Measurements from ENCODE around the gene POLR2H.

DNA sequence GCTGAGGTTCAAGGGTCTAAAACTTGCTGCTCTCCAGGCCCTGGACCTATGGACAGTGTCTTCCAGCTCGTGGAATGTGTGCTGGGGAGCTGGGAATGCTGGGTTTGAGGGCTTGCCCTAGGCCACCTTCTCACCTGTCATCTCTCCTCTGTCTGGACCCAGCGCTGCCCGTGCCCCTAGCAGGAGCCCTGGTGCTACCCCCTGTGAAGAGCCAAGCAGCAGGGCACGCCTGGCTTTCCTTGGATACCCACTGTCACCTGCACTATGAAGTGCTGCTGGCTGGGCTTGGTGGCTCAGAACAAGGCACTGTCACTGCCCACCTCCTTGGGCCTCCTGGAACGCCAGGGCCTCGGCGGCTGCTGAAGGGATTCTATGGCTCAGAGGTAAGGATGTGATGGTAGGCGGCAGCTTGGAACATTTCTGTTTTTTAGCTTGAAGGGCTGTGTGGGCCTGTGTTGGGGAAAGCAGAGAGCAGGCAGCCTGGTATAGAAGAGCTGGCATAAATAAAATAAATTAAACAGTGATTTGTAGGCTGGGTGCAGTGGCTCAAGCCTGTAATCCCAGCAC, 23.4 kb downstream of the POLR2H start:
- TF ChIP-seq, protein P1, sequence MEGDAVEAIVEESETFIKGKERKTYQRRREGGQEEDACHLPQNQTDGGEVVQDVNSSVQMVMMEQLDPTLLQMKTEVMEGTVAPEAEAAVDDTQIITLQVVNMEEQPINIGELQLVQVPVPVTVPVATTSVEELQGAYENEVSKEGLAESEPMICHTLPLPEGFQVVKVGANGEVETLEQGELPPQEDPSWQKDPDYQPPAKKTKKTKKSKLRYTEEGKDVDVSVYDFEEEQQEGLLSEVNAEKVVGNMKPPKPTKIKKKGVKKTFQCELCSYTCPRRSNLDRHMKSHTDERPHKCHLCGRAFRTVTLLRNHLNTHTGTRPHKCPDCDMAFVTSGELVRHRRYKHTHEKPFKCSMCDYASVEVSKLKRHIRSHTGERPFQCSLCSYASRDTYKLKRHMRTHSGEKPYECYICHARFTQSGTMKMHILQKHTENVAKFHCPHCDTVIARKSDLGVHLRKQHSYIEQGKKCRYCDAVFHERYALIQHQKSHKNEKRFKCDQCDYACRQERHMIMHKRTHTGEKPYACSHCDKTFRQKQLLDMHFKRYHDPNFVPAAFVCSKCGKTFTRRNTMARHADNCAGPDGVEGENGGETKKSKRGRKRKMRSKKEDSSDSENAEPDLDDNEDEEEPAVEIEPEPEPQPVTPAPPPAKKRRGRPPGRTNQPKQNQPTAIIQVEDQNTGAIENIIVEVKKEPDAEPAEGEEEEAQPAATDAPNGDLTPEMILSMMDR (IDR thresholded peaks at IDR 0.05), result no peak
- TF ChIP-seq POLR2A (IDR thresholded peaks at IDR 0.05), result no peak
- no peak for TF ChIP-seq POLR2AphosphoS5 (IDR thresholded peaks at IDR 0.05)
- no peak for TF ChIP-seq EP300 (IDR thresholded peaks at IDR 0.05; ENCODE audit: low read depth)

Measured in transverse colon (tissue), 4 donors.